B cell (primary cell): ENCODE data around the gene ZMYM4. TPM values are rescaled to one million over a fixed set of nuclear protein-coding genes. Genes with fewer than 3 reads are reported as not detected.

Experiments
- ATAC-seq: fragments of 200-7000 bp; cut with Tn5 transposase; one replicate; pipeline ENCODE4 v1.10.0; 2021; ENCODE audit warnings: low read depth, mild to moderate bottlenecking, moderate number of reproducible peaks, moderate library complexity
- CTCF ChIA-PET: fragments of 350-600 bp; sonication (Branson Sonifier 250); formaldehyde crosslinking; loops from one replicate; lab custom pipeline; 2021; ENCODE audit warnings: antibody characterized with exemption, inconsistent platforms; lab: Charles Lee
- POLR2A ChIA-PET: fragments of 350-600 bp; sonication (Branson Sonifier 250); formaldehyde crosslinking; loops from one replicate; lab custom pipeline; 2021; ENCODE audit warnings: antibody characterized with exemption; lab: Charles Lee
- DNase-seq: peaks from one replicate; pipeline ENCODE4 v3.0.0; 2013
- H2AFZ ChIP-seq: 2 replicates; pipeline ENCODE4 v1.6.1; 2012; ENCODE audit warnings: mild to moderate bottlenecking, low read depth, low read length; ENCODE audit not compliant: insufficient read depth, poor library complexity, severe bottlenecking
- H3K27ac ChIP-seq, 2 donors: 1 replicate in 1 of 2; 2 replicates in 1 of 2; pipeline ENCODE4 v1.5.1; 2012 to 2013; ENCODE audit warnings: low read length in 2 of 2, mild to moderate bottlenecking in 2 of 2, moderate library complexity in 1 of 2
- H3K27me3 ChIP-seq, 4 experiments: fragments of 200-600 bp in 1 of 4; sonication (generic) in 1 of 4; replicated peaks in 1 of 4; 1 replicate in 2 of 4; 2 replicates in 2 of 4; pipeline versions ENCODE4 v1.6.1 to v1.7.0; 2013 to 2016; ENCODE audit warnings: low read length in 3 of 4, mild to moderate bottlenecking in 2 of 4, mixed read lengths in 1 of 4, moderate library complexity in 1 of 4; ENCODE audit not compliant: insufficient read depth in 4 of 4, control insufficient read depth in 3 of 4; ENCODE audit errors: control extremely low read depth in 1 of 4
- H3K36me3 ChIP-seq, 2 experiments: replicated peaks in 1 of 2; 1 replicate in 1 of 2; 2 replicates in 1 of 2; pipeline versions ENCODE4 v1.6.1 to v1.7.1; 2013; ENCODE audit warnings: low read length in 1 of 2; ENCODE audit not compliant: insufficient read depth in 2 of 2, control insufficient read depth in 1 of 2; ENCODE audit errors: control extremely low read depth in 1 of 2, extremely low read depth in 1 of 2
- H3K4me1 ChIP-seq, 2 donors: fragments of 200-600 bp in 1 of 2; sonication (generic) in 1 of 2; 1 replicate in 1 of 2; 2 replicates in 1 of 2; pipeline versions ENCODE4 v1.5.1 to v1.6.1; 2013 to 2017; ENCODE audit warnings: low read length in 2 of 2; ENCODE audit not compliant: control insufficient read depth in 2 of 2, insufficient read depth in 2 of 2
- H3K4me2 ChIP-seq: replicated peaks from 2 replicates; pipeline ENCODE3; 2012; ENCODE audit warnings: mild to moderate bottlenecking, low read depth, low read length; ENCODE audit not compliant: poor library complexity, severe bottlenecking
- H3K4me3 ChIP-seq, 5 experiments: fragments of 200-600 bp in 1 of 5; sonication (generic) in 1 of 5; 1 replicate in 3 of 5; 2 replicates in 2 of 5; pipeline versions ENCODE4 v1.5.1 to v1.7.0; 2011 to 2016; ENCODE audit warnings: low read length in 4 of 5, mild to moderate bottlenecking in 4 of 5, low read depth in 2 of 5, control low read depth in 1 of 5, moderate library complexity in 1 of 5; ENCODE audit not compliant: insufficient read depth in 1 of 5; ENCODE audit errors: control extremely low read depth in 1 of 5, extremely low read depth in 1 of 5
- H3K79me2 ChIP-seq: fragments of 200-600 bp; sonication (generic); one replicate; pipeline ENCODE4 v1.6.0; 2016; ENCODE audit warnings: low read length; ENCODE audit not compliant: control insufficient read depth, insufficient read depth
- H3K9ac ChIP-seq: fragments of 200-600 bp; sonication (generic); 2 replicates; pipeline ENCODE4 v1.6.1; 2017; ENCODE audit warnings: mild to moderate bottlenecking, low read length, moderate library complexity
- H3K9me3 ChIP-seq, 3 donors: one replicate each; pipeline versions ENCODE4 v1.6.1 to v1.7.1; 2013; ENCODE audit warnings: low read length in 2 of 3; ENCODE audit not compliant: control insufficient read depth in 2 of 3, insufficient read depth in 1 of 3; ENCODE audit errors: control extremely low read depth in 1 of 3
- H4K20me1 ChIP-seq: 2 replicates; pipeline ENCODE4 v1.6.0; 2012; ENCODE audit warnings: mild to moderate bottlenecking, low read length; ENCODE audit not compliant: insufficient read depth, control insufficient read depth, poor library complexity, severe bottlenecking
- H3K27ac Mint-ChIP-seq: one replicate; pipeline ENCODE4 v1.8.0; 2021; ENCODE audit warnings: mixed read lengths
- H3K27me3 Mint-ChIP-seq: one replicate; pipeline ENCODE4 v1.8.0; 2021; ENCODE audit warnings: mixed read lengths
- H3K4me1 Mint-ChIP-seq: one replicate; pipeline ENCODE4 v1.8.0; 2021; ENCODE audit warnings: mixed read lengths
- H3K4me3 Mint-ChIP-seq: one replicate; pipeline ENCODE4 v1.8.0; 2021; ENCODE audit warnings: mixed read lengths
- H3K9me3 Mint-ChIP-seq: one replicate; pipeline ENCODE4 v1.8.0; 2022; ENCODE audit warnings: mixed read lengths; ENCODE audit not compliant: insufficient read depth
- CTCF ChIP-seq: fragments of 200-600 bp; IDR thresholded peaks from one replicate; pipeline ENCODE4 v1.8.0; 2022; ENCODE audit warnings: antibody characterized with exemption, mild to moderate bottlenecking
- EZH2 ChIP-seq: IDR thresholded peaks from 2 replicates; pipeline ENCODE4 v1.6.1; 2012; ENCODE audit warnings: borderline replicate concordance, low read depth, mild to moderate bottlenecking, moderate library complexity, low read length; ENCODE audit not compliant: insufficient read depth, poor library complexity, severe bottlenecking
- WGBS: methylation state at CpG from one replicate; pipeline ENCODE4 v1.1.5; 2013; ENCODE audit warnings: missing lambda C conversion rate; ENCODE audit not compliant: insufficient coverage; 5-methylcytosine and 5-hydroxymethylcytosine counted together
- intact Hi-C: fragments of 100-400 bp; cut with micrococcal nuclease; formaldehyde crosslinking; loops from one replicate; pipeline ENCODE4 v1.10.0; 2022
- polyA plus RNA-seq: library from polyadenylated mRNA; depleted of rRNA; stranded (reverse); fragments of >200 nt; gene quantifications from 2 replicates; pipeline ENCODE4 v1.2.3, GENCODE V29; 2012
- total RNA-seq, 2 donors: library from RNA; stranded (reverse); fragments of 120-200 nt in 1 of 2; gene quantifications; 1 replicate in 1 of 2; 2 replicates in 1 of 2; pipeline versions ENCODE4 v1.2.3 to v1.2.4, GENCODE V29; 2013 to 2022

ZMYM4 gene
- total and polyA plus RNA-seq, 2 donors (not counting 1 experiment from before 2014, with no cell fraction given) = 7.2 to 45.2 TPM

GRCh38 chr1:35285771-35286606 is 17.5 kb downstream of the ZMYM4 start:
- Histone ChIP-seq H3K27me3 (no peaks in the 10 kb centered on the region), H3K4me2 (no peak overlapping the region), H3K9ac (no peak overlapping the region), H3K79me2 (peaks cover 40% of the 10 kb centered on the region), H3K27ac (no peak overlapping the region), H4K20me1 (no peaks in the 10 kb centered on the region), H2AFZ (no peak overlapping the region), H3K36me3 (peaks cover 4 to 7% of the 10 kb centered on the region in 2 experiments), H3K4me3 (no peak overlapping the region), H3K9me3 (peaks cover 5 to 13% (median 9%) of the 10 kb centered on the region in 3 donors), H3K4me1 (no peaks in the 10 kb centered on the region)
- intact Hi-C loops = no loop called here
- Mint-ChIP-seq H3K27ac (no peak overlapping the region), H3K4me1 (peaks cover 9% of the 10 kb centered on the region), H3K27me3 (no peaks in the 10 kb centered on the region), H3K4me3 (no peak overlapping the region), H3K9me3 (peaks cover 5% of the 10 kb centered on the region)
- no CpG with 5 or more reads among the region's 5 CpGs for WGBS
- DNase-seq (no peak), ATAC-seq (no peak)
- ChIA-PET POLR2A (no interaction called here), CTCF (no interaction called here)
- TF ChIP-seq CTCF (no peak), EZH2 (no peak)
